G401 (cell line): ENCODE data around the gene KIRREL3. TPM values are rescaled to one million over a fixed set of nuclear protein-coding genes. Genes with fewer than 3 reads are reported as not detected.

Experiments used
- DNase-seq: peaks from one replicate; pipeline ENCODE4 v3.0.0-alpha.2; 2015; ENCODE audit warnings: low spot score
- in situ Hi-C: cut with HindIII; loops from 2 replicates; pipeline ENCODE4 v1.10.0; 2016; ENCODE audit warnings: low sequenced_read_pairs, mixed read lengths
- total RNA-seq: library from RNA; depleted of rRNA; stranded (reverse); fragments of >200 nt; shearing (Covaris generic); gene quantifications from 2 replicates; pipeline ENCODE4 v1.2.3, GENCODE V29; 2014

Gene KIRREL3
- total RNA-seq, 1 experiment from 2014 or later = not detected

DNA sequence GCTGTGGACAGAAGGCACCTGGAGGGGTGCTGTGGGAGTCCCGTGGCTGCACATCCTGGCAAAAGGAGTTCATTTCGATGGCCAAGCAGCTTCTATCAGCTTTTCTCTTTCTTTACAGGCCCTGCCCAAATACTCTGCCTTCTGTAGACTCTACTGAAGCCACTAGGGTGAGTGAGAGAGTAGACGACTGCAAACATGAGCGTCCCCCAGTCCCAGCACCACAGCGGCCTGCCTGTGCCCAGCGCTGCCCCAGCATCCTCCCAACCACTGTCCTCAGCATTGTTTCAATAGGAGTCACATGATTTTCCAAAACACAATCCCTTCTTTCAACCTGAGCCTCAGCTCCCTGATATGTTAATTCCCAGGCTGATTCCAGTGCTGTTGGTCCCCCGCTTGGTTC lies 110.0 kb downstream of the KIRREL3 start:
- in situ Hi-C loops = no loop called here
- peak; percentile 50 for DNase-seq

- in situ Hi-C loops = no loop called here
- no peak for DNase-seq
These were observed 112.4 kb downstream of the KIRREL3 start for GRCh38 chr11:126888115-126888712.

DNA sequence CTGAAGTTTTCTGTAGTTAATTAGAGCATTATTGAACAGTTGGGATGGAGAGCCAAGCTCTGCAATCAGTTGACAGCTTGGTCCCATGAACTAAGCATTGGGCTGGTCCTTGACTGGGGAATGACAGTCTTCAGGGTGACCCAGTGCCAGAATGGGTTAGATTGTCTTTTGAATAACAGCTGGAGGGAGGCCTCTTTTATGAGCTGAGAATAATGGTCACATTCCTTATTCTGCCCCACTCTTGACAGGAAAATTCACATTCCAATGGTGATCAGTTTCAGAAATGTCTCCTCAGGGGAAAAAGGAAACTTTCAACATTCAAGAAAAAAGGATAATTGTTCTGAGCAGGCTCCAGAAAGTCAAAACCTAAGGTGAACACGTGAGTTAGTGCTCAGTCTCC lies 113.9 kb downstream of the KIRREL3 start:
- no peak for DNase-seq
- in situ Hi-C loops = no loop called here

DNA sequence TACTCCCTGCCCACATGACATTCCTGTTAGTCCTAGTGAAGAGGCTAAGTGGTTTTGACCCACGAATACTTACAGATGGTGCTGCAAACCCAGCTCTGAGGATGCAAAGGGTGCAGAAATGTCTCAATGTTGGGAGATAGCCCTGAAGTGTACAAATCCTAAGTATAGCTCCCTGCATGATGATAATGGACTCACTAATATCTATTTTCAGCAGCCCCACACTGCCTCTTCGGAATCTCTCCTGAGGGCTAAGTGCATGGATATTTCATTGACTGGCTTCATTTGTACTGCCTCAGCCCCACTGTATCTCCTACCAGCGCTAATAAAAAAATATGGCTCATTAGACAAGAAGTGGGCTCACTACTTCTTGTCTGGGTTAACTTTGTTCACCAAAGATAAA lies 114.5 kb downstream of the KIRREL3 start:
- DNase-seq = no peak
- in situ Hi-C loops = no loop called here

- in situ Hi-C loops = no loop called here
- no peak for DNase-seq
These were observed 116.0 kb downstream of the KIRREL3 start for GRCh38 chr11:126884594-126884993.

GRCh38 chr11:126884192-126884591 lies 116.4 kb downstream of the KIRREL3 start:
- in situ Hi-C loops = no loop called here
- no peak for DNase-seq

DNA sequence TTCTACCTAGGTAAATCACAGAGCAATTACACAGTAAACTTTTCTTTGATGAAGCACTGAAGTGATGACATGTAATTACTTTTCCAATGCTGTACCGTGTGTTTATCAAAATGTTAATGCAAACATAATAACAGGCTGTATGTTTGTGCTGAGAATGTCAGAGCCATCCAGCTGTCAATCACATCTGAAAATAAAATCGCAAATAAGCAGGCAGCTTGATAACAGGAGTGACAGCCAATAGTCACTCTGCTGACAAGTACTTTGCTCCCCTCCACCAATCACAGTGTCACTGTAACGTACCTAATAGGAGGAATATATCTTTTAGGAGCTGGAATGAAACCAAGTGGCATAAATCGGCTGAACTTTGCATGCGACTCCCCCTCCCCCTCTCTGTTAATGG lies 119.7 kb downstream of the KIRREL3 start:
- in situ Hi-C loops = no loop called here
- DNase-seq = no peak

GRCh38 chr11:126879516-126879915 lies 121.1 kb downstream of the KIRREL3 start:
- DNase-seq = no peak
- in situ Hi-C loops = no loop called here

DNA sequence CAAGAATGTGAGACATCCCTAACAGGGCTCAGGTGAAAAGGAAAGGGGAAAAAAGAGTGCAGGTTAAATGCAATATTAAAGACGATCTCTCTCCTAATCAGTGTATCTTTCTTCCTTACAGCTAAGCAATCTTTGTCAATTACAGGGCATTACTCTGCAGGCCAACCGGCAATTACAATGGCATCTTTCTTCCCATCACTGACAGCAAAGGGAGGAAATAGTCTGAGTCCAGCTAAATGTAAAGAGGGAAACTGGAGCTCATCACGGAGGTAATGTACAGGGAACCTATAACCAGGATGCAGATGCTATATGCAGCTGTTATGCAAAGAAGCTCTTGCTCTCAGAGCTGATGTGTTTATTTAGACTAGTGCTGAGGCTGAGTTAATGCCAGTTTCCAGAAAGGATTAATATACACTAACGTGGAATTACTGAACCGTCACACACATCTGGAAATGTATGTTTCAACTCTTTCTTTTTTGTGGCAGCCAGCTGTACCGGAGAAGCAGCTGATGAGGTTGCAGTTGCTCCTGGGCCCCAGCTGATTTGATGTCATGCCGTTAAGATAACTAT lies 121.6 kb downstream of the KIRREL3 start:
- in situ Hi-C loops = no loop called here
- DNase-seq = no peak

GRCh38 chr11:126874831-126875230 lies 125.7 kb downstream of the KIRREL3 start:
- no peak for DNase-seq
- in situ Hi-C loops = no loop called here

DNA sequence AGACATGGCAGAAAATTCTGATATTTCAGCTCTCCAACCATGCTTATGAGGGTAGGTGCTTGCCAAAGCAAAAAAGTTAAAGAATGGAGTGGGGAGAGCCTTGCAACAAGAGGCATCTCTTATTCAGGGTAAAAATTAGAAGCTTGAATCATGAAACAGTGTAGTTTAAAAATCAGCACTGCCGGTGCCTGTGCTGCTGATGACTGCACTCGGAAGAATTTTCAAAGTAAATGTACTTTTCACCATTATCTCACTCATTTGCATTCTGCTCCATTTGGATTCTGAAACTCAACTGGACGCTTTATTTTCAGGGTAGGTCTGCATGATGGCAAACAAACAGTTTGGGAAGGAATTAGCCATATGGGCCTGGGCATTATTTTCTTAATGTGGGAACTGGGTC lies 126.3 kb downstream of the KIRREL3 start:
- in situ Hi-C loops = no loop called here
- no peak for DNase-seq

DNA sequence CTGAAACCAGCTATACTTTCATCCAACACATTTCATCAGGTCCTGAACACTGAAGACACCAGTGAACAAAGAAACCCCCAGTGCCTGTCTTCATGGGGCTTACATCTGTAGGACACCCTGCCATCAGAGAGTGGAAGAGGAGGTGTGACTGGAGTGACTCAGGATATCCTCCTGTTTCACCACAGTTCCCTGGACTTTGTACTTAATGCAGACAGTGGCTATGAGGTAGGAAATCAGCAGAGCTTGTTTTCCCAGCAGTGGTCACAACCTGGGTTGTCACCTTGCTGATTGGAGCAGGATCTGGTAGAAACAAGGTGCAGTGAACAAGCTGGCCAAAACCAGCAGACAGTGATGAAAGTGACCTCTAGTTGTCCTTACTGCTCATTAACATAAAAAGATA lies 128.8 kb downstream of the KIRREL3 start:
- in situ Hi-C loops = no loop called here
- no peak for DNase-seq

- in situ Hi-C loops = no loop called here
- DNase-seq = no peak
These were observed 130.5 kb downstream of the KIRREL3 start for GRCh38 chr11:126870021-126870420.

DNA sequence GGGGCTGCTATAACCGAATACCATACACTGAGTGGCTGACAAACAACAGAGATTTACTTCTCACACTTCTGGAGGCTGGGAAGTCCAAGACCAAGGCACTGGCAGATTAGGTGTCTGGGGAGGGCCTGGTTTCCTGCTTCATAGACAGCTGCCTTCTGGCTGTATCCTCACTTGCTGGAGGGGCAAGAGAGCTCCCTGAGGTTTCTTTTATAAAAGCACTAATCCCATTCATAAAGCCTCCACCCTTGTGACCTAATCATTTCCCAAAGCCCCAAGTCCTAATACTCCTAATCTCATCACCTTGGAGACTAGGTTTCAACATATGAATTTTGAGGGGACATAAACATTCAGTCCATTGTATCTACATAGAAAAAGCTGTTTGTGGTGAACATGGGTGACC lies 131.8 kb downstream of the KIRREL3 start:
- in situ Hi-C loops = no loop called here
- no peak for DNase-seq

DNA sequence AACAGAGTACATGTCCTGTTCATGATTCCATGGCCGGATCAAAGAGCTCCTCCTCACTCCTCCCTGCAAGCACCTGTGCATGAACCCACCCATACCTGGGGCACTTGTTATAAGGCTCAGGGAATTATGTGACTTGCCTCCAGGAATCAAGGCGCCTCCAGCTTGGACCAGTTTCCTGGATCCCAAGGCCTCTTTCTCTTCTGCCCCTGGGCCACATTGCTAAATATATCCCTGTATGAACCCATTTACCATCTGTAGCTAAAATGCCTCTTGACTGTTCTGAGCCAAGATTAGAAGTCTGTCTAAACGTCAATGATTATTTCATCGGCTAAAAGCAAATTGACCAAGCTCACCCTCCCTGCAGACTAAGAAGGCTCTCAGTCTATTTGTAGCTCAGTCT lies 135.6 kb downstream of the KIRREL3 start:
- in situ Hi-C loops = no loop called here
- peak; percentile 4 for DNase-seq

GRCh38 chr11:126863294-126863997 lies 137.1 kb downstream of the KIRREL3 start:
- in situ Hi-C loops = no loop called here
- no peak for DNase-seq

- DNase-seq = peak; percentile 4
- in situ Hi-C loops = no loop called here
These were observed 137.8 kb downstream of the KIRREL3 start for GRCh38 chr11:126862664-126863243.

- in situ Hi-C loops = no loop called here
- DNase-seq = no peak
These were observed 138.6 kb downstream of the KIRREL3 start for GRCh38 chr11:126861796-126862459.

DNA sequence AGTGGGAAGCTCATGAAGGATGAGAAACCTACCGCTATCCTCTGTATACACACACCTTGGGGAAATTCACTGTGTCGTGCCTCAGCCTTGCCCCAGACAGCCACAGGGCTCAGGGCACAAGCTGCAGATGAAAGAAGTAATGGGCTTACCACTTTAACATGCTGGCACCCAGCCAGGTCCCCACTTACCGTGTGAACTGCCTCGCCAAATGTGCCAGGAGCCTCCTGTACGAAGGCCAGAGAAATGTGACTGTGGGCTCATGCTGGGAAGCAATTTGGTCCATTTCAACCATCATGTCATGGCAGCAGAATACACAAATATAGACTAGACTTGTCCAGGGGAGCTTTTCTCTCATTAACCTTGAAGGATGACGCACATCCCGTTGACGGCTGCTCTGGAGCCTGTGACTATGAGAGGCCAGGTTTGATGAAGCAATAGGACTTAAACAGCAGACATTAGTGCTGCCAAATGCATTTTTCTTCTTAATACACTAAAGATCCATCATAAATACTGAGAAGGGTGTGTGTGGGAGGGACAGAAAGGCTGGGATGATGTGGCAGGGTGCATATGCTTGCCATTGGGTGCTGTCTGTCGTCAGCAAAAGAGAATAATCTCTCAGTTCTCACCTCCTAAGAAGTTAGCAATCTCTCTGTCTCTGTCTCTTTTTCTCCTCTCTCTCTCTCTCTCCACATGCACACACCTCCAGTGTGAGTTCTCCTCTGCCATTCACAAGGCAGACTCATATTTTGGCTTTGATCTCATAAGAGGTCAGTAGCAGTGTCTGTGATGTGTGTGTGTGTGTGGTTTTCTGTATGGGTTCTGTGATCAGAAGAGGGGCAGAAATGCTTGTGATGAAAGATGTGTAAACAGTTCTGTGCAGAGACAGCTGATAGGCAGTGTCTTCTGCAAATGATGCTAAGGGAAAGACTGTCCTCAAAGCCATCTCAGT lies 142.4 kb downstream of the KIRREL3 start:
- in situ Hi-C loops = no loop called here

More for the DNA sequence above, 142.4 kb downstream of the KIRREL3 start:
- DNase-seq = peak; percentile 43
